Anterior cingulate cortex (tissue), 58 donors: Measurements from ENCODE around the gene ZNRF1.

Experiments used
- DNase-seq, 58 donors: peaks; one replicate each; lab custom pipeline; 2025; lab: John Stamatoyannopoulos, UW

Gene ZNRF1

DNA sequence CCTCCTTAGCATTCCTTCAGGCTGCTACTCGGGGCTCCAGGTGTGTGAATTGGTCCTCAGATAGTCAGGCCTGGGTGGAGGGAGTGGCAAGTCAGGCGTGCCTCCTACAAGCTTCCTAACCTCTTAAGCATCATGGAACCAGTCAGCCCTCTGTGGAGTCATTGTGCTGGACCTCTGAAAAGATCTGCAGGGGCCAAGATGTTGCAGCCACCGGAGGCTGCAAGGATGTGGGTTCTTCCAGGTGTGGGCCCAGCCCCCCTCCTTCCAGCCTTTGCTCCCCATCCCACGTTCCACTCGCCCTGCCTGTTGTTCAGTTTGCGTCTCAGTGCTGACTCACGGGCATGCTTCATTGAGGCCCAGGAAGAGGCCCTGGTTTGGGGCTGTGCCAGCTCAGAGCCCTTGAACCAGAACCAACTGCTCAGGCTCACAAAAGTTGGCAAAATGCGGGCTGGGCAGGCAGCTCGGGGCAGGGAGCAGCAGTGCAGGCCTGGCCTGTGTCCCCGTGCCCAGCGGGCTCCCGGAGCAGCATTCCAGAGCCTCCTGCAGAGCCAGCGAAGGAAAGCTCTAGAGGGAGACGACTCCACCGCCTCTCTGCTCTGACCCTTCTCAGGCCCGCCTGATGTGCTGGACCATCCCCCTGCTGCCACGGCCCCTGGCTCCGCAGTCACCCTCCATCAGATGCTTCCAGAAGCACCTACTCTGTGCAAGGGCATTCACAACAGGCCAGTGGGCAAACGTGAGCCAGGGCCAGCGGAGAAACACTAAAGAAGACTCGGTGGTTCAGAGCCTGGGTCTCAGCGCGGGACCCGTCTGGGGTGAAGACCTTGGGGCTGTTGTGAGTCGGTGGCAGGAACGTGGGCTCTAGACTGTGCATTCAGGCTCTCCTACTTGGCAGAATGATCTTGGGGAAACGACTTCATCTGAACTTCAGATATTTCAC is 110.2 kb downstream of the ZNRF1 start:
- DNase-seq = peak in 55 of 58 donors; percentile 22 to 92 (median 73)

DNA sequence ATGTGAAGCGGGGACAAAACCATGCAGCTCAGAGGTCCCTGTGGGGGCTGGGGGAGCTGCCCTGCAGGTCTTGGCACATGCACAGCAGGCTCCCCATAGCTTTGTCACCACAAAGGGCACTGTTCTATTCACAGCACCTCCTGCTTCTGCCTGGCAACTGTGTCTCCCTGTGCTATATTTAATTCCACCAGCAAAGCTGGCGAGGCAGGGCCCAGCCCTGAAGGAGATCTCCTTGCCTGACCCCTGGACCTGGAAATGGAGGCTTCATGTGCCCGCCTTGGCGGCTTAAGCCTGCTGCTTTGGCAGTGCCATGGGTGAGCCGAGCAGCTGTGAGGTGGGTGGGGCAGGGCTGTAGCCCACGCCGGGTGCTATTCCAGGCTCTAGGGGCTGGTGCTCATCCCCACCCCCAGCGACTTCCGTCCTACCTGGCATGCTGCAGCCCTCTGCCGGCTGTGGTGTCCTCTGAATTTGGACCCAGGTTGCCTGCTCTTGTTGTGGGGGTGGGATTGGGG is 111.0 kb downstream of the ZNRF1 start:
- peak in 42 of 58 donors; percentile 18 to 78 (median 46) for DNase-seq

DNA sequence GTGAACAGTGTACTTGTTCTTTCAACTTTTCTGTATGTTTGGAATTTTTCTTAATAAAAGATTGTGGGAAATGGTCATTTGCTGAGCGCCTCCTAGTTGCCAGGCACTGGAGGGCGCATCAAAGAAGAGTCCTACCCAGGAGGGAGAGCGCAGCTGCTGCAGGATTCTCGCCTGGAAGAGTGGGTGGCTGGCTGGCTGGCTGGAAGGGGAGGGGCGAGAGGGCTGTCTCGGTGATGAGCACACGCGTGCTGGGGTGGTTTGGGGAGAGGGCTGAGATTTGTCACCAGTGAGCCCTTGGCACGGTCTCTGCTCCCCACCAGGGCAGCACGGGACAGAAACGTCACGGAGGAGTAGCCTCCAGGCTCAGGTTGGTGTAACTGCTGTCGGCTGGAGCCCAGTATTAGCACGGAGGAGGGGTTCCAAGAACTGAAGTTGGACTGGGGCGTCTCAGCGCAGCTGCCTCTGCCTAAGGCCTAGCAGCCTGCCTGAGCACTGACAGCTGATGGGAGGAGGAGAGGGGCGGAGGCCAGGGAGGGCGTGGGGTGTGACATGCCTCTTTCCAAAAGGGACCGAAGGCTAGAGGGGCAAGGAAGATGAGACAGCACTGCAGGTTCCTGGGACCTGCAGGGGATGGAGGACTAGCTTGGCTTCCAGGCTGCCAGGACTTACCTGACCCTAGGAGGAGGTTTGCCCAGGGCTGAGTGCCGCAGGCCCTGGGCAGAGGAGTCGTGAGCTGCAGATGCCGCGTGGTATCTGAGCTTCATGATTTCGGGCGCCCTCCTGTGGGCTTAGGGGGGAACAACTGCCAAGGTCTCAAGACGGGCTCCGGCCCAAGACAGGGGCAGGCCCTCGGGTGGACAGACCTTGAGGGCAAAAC is 112.1 kb downstream of the ZNRF1 start:
- peak in 56 of 58 donors; percentile 27 to 91 (median 82) for DNase-seq

DNA sequence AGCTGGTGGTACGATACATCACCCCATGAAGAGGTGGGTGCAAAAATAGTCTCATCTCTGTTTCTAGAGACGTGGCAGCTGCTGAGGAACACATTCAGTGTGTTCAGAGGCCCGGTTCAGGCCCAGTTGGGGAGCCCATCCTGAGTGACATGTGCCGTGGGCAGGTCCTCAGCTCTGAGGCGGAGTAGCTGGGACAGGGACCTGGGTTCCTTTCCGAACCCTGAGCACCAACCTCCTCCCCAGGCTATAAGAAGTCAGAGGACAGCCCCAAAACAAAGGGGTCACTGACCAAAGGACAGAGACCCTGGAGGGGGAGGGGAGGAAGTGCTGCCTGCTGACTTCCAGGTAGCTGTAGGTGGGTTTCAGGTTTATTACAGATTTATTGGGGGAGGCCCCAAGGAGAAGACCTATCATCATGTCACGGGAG is 112.7 kb downstream of the ZNRF1 start:
- peak in 1 of 58 donors; percentile 70 for DNase-seq

DNA sequence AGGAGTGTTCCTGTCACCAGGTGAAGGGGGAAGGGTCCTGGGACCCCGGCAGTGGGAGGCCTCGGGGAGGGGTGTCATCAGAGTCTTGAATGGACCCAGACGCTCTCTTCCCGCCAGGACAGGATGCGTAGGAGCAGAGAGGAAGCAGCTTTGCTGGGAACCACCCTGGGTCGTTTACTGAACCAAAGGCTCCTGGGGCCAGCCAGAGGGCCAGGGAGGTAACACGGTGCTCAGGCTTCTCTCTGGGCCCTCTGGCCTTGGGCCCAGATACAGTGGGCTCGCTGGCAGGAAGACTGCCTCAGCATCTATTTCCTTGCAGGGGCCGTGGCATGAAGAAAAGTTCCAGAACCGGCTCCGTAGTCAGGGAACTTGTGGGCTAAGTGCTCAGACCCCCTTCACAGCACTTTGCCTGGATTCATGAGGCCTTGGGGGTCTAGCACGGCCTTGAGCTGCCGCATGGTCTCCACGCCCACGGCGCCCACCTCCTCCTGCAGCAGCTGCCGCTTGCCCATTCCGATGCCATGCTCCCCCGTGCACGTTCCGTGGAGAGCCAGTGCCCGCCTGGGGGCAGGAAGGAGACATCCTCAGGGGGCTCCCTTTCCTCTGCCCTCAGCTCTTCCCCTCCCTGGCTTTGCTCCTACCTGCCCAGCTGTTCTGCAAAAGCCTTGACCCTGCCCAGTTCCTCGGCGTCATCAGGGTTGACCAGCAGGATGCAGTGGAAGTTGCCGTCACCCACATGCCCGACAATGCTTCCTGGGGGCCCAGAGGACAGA is 113.3 kb downstream of the ZNRF1 start:
- DNase-seq = no peak

DNA sequence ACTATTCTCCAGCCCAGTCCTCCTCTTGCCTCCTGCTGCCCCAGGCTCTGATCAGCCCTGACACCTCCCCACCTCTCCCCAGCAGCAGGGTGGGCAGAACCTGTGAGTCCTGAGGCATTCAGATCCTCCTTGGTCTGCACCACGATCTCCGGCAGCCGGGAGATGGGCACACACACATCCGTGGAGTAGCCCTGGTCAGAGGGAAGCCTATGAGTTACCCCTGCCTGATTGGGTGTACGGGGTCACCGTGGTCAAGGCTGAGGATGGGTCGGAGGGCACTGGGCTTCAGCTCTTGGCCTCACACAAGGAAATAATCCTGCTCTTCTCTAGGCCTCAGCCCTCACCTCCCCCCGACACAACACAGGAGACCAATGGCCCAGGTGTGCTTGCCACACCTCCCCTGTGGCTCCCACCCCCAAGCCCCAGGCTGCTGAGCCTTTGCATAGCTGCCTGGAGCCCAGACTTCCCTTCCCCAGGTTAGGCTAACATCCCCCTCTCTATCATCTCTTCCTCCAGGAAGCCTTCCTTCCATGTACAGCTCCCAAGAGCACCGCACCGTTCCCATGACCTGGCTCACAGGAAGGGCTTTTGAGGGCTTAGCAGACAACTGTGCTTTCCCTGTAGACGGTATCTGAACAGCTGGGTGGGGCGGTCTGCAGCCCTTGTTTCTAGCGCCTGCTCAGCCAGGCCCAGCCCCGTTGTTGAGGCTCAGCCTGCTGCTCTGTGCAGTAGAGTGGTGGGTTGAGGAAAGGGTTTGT is 114.1 kb downstream of the ZNRF1 start:
- no peak for DNase-seq

DNA sequence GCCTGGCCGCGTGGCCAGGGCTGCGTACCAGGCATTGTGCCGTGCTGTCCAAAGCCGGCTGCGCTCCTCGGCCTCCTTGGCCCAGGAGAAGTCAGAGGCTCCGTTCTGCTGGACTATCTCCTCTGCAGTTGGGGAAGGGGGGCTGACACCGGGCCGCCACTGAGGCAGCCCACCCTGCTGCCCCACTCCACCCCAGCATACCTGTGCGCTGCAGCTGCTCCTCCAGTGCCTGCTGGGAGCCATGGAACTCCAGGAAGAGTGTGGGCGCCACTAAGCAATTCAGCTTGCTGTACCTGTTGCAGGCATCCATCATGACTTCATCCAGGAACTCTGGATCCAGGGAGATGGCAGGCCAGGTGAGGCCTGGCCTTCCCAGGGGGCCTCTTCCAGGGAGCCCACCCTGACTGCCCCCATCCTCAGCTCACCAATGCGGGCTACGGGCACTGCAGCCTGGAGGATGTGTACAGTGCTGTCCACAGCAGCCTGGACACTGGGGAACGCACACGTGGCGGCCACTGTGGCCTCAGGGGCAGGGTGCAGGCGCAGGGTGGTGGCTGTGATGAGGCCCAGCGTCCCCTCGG is 114.8 kb downstream of the ZNRF1 start:
- no peak for DNase-seq

DNA sequence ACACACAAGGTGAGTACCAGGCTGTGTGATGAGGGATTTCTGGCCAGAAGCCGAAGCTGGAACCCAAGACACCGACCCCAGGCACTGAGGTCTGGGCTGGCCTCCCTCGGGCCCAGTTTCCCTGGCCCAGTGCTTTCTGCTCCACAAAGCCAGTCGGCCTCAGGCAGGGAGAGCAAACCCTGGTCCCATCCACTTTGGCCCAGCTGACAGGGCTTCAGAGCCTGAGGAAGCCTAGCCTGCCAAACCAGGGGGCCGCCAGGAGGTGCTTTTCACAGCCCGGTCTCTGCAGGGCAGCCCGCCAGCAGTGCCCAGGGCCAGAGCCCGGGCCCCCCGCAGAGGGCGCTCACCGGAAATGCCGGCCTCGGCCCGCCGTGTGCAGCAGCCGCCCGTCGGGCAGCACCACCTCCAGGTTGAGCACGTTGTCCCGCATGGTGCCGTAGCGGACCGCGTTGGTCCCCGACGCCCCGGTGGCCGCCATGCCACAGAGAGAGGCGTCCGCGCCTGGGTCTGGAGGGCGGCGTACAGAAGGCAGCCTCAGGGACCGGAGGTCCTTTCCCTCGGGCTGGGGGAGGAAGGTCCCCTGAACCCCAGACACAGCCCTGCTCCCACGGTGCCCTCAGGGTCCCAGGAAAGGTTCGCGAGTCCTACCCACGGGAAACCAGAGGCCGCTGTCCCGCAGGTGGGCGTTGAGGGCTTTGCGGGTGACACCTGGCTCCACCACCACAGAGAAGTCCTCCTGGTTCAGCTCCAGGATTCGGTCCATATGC is 115.5 kb downstream of the ZNRF1 start:
- DNase-seq = peak in 9 of 58 donors; percentile 7 to 39 (median 20)

DNA sequence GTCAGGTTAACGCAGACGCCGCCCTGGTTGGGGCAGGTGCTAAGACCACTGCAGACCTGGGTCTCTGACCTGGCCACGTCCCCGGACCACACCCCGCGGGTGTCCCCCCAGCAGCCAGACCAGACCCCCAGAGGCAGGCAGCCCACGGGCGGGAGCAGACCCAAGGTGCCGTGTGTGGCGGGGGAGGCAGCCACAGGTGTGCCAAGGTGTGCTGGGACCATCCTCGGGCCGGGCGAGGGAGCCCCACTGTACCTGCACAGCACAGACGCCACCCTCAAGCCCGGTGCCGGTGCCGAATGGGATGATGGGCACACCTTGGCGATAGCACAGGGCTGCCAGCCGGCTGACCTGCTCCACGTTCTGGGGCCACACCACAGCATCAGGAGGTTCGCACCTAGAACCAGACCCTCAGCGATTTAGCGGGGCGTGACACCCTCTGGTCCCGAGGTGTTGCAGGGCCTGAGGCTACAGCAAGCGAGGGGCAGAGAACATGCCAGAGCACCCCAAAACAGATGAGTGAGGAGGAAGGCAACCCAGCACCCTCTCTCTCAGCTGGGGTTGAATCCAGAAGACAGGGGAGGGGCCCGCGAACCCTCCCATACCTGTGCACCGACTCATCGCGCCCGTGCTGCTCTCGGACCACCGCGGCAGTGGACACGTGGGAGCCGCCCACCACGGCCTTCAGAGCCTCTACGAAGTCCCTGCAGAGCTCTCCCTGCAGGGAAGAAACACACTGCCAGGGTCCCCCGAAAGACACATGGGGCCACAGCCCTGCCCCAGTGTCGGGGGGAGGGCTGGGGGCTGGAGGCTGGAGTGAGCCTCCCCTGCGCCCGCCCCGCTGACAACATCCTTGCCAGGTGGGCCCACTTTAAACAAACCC is 116.4 kb downstream of the ZNRF1 start:
- DNase-seq = no peak

DNA sequence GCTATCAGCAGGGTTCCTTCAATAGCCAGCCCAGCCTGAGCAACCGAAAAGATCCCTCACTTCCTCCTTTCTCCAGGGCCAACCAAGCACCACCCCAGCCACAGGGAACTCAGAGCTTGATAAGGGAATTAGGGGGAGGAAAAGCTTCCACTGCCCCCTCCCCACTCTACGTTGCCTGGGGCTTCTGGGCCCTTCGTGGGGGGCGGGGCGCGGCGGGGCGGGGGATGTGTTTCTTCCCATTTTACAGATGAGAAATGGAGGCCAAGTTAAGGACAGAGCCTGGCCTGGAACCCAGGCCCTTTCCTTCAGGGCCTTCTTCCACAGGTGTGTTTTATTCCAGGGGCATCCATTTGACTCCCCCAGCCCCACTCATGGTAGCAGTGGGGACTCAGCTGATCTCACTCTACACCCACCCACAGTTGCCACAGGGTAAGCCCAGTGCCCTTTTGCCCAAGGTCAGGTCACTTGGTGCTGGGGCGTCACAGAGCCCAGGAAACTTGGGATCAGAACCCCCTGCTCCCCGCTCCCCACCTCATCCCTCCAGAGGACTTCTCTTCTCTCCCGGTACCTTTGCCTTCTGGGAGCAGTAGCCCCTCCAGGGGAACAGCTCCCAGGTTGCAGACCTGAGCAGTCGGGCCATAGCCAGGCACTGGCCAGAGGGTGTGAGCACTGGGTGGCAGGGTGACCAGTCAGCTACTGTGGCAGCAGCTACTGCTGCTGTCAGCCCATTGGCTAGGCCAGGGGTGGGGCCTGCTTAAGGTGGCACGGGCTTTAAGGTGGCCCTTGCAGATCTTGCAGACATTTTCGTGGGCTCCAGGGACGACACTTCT is 117.5 kb downstream of the ZNRF1 start, which contains the start of gene LDHD:
TSS of gene LDHD (minus strand) at position 700 of the 830 bp plus-strand sequence. CDS start at position 640, 60 bp downstream.
- DNase-seq = peak in 57 of 58 donors; percentile 47 to 94 (median 82)

DNA sequence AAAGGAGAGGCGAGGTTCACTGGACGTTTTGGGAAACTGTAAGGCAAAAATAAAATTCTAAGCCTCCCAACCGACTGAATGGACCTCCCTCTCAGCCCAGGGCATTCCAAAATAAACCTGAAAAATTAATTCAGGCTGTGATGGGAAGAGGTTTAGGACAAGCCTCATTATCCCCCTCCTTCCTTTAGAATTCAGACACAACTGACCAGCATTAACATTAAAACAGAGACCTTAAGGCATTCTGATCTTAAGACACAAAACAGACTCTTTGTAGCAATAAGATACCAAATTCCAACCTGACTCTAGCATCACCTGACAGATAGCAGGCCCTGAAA is 118.1 kb downstream of the ZNRF1 start:
- DNase-seq = no peak

DNA sequence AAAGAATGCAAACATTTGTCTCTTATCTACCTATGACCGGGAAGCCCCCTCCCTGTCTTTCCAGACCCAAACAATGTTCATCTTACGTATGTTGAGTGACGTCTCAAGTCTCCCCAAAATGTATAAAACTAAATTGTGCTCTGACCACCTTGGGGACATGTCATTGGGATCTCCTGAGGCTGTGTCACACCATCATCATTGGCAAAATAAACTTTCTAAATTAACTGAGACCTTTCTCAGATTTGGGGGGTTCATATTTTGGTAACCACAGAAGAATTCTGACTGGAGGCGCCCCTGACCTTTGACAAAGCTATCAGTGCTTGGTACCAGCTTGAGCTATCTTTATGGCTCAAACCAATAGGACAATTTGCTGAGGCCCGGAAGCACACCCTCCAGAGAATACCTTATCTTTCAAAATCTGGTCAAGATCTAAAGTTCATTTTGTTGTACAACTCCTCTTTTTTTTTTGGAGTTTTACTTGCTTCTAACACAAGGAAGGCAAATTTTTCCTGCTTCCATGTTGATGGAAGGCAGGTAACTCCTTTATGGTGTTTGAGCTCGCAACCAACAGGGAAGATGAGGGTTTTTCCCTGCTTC is 120.2 kb downstream of the ZNRF1 start:
- no peak for DNase-seq

DNA sequence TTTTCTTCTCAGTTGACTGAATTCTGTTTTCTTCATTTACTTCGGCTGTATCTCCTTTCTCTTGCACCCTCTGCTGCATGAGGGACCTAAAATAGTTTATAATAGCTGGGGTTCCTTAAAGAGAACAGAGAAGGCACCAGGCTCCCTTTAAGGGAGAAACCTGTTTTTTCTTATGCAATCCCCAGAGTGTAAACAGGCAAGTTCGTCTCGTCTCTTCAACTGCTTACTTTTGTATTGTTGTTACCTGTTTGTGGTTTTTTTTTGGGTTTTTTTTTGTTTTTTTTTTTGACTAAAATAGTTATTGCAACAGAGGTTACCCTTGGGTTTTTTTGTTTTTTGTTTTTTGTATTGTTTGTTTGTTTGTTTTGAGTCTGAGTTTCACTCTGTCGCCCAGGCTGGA is 121.4 kb downstream of the ZNRF1 start:
- DNase-seq = no peak

DNA sequence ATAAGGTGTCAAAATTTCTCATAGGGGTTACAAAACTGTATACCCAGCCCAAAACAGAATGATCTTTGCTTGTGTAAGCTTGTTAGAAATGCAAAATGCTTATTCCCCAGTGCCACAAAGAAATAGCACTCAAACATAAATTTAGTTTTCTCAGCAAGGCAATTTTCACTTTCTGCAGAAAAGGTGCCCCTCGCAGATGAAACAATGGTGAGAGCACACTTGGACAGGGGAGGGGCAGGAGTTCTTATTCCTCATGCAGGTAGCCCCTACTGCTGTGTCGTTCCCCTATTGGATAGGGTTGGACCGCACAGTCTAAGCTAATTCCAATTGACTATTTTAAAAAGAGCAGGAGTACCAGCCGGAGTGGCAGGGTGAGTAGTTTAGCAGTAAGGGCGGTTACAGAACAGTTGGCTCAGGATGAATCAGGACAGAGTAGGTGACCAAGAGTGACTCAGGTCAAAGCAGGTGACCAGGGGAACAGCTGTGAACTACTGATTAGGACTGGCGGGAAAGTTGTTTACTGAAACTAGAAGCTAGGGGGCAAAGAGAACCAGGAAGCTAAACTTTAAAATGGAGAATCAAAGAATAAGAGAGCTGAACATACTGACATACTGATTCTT is 123.2 kb downstream of the ZNRF1 start:
- DNase-seq = no peak

DNA sequence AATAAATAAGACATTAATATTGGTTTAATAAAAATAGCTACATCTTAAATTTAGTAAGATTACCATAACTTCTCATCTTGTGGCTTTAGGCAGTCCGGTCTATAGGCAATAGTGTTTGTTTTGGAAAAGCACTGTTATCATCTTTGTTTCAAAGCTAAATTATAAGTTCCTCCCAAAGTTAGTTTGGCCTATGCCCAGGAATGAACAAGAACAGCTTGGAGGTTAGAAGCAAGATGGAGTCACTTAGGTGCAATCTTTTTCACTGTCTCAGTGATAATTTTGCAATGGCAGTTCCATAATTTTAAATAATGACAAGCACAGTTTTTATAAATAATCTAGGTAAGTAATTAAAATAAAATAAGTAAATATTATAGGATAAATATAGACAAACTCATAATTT is 123.8 kb downstream of the ZNRF1 start:
- DNase-seq = no peak
